Left kidney (tissue), 2 donors: Measurements from ENCODE around the gene TTLL5. TPM values are rescaled to one million over a fixed set of nuclear protein-coding genes. Genes with fewer than 3 reads are reported as not detected.

Experiments
- DNase-seq: peaks from one replicate; pipeline ENCODE4 v3.0.0-alpha.2; 2013
- polyA plus RNA-seq: library from polyadenylated mRNA; unstranded; fragments of 120-200 nt; gene quantifications from one replicate; pipeline ENCODE4 v1.2.1, GENCODE V29; 2013; ENCODE audit not compliant: insufficient read length

The TTLL5 gene
- polyA plus RNA-seq, 1 donor = 37.0 TPM

DNA sequence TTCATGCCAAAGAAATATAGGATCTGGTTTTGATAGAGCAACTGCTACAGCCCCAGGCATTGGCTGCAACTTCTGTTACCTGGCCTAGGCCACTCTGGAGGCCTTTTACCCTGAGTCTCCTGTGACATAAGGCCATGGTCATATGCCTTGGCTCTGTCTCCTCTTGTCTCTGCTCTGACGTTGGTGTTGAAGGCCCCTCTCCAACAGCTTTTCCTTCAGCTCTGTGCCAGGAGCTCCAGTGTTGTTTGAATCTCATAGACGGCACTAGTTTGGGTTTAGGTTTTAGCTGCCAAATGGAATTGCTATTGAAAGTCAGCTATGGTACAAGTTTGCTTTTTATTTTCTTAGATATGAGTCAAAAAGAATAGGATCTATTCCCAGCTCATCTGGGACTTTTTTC, 41.1 kb downstream of the TTLL5 start:
- no peak for DNase-seq

DNA sequence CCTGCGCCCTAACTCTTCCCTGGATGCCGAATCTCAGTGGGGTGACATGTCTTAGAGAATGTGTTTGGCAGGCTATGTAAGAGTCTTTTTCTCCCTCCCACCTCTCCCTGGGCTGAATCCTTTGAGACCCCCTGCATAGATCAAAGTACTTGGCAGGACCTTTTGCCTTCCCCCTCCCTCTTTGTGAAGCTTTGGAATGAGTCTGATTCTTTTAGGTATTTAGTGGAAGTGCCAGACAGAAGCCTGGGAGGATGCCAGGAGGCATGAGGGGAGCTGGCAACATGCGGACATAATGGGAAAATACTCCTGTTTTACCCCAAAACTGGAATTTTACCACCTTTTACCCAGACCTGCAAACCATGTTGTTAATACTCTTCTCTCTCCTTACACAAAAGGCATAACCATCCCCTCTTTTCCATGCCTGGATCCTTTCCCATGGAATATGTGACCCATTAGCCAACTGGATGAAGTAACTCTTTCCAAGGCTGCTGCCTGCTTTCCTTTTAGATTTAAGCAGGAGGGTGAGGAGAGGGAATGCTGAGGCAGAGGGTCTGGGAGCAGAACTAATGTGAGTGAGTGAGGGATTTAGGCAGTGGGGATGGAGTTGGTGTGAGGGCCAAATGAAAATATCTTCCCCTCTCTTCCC, 41.7 kb downstream of the TTLL5 start:
- no peak for DNase-seq

DNA sequence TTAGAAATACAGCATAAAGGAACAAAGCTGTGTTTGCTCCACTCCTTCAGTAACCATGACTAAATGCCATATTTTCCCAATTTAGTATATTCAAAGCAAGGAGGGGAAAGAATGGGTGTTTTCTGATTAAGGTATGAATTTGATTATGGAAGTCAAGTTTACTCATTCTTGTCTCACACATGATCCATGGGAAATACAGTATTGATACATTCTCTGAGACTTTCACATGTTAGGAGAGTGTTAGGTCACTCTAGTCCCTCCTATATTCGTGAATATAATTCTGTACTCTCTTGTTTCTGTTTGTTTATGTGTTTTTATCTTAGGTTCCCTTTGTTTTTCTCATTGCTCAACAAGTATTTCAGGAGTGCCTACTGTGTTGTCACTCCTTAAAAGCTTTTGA, 42.4 kb downstream of the TTLL5 start:
- no peak for DNase-seq

DNA sequence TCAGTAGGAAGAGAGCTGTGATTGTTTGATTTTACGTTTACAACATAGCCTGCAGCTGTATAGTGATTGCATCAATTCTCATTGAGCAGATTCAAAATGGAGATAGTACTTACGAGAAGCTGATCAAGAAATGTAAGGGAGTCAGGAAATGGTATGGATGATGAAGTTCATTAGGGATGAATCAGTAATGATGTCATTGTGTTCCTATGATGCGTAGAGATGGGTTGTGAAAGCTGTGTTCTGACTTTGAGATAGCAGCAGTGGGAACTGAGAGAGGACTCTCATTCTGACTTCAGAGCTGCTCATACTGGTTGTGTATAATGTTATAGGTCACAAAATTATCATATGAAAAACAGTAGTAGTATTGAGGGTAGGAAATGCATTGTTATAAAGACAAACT, 44.0 kb downstream of the TTLL5 start:
- DNase-seq = no peak

DNA sequence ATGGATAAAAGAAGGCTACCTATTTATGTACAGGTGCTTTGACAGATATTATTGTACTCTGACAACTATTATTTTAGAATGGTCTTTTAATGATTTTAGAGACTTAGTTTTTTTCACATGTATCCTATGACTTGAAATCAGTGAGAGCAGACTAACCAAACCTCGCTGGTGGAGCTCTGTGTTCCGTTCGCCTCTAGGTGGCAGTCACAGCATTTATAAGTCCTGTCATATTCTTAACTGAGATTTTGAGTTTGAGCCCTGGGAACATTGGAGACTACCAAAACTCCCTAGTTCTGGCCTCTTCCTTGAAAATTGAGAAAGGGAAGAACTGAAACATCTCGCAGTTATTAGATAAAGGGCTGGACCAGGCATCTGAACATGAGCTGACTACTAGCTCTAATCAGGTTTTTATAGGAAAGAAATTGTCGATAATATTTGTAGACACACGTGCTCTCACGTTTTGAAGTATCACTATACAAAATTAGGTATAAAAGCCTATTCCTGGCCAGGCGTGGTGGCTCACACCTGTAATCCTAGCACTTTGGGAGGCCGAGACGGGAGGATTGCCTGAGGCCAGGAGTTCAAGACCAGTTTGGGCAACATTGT, 48.3 kb downstream of the TTLL5 start:
- DNase-seq = peak; percentile 82

DNA sequence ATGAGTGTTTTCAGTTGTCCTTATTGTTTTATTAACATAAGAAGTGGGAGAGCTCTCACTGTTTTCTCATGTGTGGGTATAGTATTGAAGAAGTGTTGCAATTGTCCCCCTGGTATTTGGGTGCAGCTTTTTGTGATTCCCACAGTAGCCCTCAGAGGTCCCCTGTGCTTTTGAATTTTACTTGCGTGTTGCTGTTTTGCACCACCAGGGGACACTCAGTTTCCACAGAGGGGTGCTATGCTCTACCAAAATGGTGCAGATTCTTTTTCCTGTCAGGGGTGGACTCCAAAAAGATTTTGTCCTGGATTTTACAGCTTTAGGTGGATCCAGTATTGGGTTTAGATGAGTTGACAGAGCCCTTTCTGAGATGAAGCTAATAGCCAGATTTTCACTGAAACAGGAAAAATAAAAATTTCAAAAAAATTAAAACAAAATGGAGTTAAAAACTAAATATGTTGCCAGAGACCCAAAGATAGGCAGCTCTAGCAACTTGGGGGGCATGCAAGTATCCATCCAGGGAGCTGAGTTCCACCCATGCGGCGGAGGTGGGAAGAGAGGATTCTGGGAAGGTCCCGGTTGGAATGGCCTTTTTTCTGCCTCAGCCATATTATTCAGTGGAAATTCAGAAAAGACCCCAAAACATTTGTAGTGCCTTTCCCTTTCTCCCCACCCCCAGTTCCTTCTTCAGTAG, 50.2 kb downstream of the TTLL5 start:
- DNase-seq = no peak

DNA sequence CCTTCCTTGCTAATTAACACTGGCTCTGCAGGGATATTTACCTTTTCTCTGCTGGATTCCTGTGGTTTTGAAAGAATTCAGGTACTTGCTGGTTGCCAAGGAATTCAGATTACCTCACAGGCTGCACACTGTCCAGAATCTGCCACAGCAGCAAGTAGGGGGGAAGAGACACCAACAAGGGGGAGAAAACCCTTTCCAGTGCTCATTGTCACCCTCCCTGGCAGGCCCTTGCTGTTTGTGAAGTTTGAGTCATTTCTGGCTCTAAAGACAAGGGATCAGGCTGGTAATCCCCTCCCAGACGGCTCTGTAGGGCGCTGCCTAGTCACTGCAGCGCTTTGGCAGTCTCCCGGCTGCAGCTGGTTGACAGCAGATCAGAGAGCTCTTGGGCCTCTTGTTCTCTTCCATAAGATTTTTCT, 50.8 kb downstream of the TTLL5 start:
- DNase-seq = no peak

DNA sequence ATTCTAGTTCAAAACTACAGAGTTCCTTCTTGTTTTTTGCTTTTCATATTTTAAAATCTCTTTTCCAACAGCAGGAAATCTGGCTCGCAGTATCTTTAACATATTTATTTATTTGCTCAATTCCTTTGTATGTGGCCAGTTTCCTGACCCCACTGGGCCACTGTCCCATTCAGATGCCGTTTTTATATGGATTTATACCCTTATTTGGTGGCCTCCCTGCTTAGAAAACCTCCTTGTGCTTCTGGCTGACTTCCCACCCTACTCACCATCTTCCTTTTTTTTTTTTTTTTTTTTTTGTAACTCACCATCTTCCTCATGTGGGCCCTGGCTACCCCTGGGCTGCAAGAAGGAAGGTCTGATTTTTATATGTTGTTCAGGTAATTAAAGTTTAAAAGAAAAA, 53.9 kb downstream of the TTLL5 start:
- DNase-seq = no peak

DNA sequence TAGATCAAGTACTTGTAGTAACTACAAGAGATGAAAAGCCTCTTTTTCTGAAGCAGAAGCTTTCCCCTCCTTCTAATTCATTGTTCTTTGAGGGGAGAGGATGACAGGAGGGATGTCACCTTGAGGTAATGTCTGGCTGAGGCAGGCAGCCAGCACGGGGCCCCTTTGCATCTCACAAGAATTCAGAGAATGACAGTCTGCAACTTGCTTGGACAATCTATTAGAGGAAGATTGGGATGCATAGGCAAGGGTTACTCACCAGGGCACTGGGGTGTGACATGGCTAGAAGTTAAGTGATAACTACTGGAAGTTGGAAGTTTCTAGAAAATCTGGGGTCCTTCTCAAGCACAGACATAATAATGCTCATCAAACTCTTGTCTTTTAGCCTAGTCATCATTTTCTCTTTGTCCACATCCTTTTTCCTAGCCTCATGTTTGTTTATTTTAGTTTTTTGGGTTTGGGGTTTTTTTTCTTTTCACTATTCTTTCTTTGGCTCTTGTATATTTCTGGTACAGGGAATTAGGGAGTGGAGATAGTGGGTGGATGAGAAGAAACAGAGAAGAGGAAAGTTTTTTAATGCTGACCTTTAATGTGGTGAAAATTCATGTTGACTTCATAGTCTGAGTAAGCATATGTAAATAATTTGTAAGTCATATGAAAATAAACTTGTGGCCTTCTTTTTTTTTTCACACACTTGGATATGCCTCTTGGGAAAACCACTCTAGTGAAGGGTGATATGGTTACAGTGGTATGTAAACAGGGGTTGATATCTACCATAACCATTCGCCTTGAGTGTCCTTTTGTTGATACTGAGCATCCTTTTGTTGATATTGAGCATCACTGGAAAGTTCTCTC, 55.1 kb downstream of the TTLL5 start:
- no peak for DNase-seq

DNA sequence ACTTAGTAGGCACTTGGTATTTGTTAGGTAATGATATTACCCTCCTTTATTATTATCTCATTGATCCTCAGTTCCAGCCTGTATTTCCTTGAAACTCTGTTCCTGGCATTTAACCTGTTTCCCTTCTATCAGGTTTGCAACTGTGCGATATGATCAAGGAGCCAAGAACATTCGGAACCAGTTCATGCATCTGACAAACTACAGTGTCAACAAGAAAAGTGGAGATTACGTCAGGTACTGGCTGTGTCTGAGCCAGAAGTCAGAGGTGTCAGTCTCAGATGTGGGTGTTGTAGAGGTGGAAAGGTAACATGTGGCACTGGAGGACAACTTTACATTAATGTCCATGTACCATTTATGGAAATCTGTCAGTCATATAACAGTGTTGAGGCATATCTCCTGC, 56.7 kb downstream of the TTLL5 start:
- DNase-seq = no peak

DNA sequence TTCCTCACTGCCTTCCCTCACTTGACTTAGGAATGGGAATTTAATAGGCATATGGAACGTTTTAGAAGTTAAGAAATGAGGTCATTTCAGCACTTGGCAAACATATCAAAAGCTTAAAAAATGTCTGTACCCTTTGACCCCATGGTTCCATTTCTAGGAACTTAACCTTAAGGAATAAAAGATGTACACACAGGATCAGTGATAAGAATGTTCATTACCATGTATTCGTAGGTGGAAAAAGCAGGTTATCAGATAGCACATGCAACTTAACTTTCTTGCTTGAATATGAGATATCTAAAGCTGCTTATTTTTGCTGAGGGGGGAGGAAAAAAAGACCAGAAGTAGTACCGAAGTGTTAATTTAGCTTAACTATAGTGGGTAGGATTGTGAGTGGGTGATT, 57.2 kb downstream of the TTLL5 start:
- DNase-seq = no peak

DNA sequence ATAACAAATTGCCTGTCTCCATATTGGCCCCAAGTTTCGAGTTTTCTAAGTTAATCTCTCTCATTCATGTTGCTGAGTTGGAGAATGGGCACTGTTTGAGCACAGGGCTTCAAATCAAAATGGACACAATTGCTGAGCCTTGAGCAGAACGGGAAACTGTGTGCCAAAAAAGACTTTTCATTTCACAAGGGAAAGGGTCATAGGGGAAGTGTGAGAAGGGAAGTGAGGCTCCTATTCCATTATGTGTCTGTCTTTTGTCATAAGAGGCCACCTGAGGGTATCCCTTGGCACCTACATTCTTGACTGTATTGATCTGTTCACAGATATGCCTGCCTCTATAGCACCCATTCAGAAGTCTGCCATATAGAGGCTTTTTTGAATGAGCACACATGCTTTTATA, 59.1 kb downstream of the TTLL5 start:
- DNase-seq = no peak

DNA sequence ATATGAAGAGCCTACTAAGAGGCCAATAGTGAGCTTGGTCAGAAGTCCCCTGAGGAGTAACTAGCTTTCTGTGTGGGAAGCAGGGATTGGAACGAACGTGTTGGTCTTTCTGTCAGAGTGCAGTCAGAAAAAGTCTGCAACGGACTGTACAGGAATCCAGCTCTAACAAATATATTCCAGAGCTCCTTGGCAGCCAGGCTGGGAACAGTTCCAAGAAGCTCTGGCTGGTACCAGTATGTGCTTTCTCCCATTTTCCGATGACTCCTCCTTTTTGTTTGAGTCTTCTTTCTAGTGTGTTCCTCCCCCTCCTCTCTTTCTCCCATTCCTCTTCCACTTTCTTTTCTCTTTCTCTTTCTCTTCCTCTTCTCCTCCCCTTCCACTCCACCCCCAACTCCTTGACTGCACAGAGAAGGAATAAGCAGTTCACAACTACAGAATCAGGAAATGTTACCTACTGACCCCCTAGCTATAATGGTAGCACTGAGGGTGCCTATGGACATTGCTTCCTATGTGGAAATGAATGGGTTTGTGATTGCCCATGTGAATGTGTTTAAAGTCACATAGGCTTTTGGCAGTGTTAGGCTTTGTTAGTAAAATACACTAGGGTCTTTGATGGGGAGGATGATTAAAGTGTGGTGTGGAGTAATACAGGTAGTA, 59.9 kb downstream of the TTLL5 start:
- no peak for DNase-seq

DNA sequence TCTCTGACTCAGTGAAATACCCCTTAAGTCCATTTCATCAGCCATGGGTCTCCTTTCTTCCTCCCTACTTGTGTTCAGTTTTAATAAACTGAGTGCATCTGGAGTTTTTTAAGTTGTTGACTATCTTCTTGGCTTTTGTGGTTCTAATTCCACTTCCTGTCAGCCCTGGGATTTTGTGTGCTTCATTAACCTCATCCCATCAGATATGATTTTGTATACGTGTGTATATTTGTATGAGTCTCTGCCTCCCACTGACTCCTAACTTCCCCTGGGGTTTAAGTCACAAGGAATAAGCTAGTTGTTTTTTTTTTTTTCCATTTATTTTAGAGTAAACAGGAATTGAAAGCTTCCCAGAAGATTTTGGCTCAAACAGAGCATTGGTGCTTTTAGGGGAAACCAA, 62.7 kb downstream of the TTLL5 start:
- DNase-seq = no peak

DNA sequence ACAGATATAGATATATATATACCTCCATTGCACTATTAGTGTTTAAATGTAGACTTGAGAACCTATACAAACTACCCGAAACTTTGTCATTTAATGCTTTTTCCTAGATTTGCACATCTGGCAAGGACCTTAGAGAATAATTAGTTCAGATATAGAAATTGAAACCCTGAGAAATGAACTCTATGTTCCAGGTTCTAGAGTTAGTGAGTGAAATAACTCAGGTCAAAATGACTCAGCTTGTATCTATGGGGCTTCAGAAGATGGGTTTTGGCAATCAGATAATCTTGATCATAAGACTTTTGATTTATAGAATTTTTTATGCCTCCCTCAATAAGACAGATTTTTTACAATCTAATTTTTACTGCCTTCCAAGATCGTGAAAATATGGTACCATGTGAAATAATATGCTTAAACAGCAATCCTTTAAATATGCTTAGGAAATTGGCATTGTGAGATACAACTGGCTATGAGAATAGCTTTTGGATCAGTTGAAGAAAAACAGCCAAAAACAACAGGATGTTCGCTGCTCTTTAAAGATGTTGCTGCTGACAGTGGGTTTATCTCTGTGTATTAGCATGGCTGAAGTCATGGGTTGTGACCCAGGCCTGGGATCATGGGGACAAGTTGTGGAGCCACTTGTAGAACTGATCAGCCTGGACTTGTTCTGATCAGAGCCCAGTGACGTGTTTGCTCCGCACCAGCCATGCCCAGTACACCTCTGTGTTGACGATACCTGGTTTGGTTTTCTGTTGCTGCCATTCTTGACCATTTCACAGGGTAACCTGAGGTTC, 63.6 kb downstream of the TTLL5 start:
- no peak for DNase-seq

DNA sequence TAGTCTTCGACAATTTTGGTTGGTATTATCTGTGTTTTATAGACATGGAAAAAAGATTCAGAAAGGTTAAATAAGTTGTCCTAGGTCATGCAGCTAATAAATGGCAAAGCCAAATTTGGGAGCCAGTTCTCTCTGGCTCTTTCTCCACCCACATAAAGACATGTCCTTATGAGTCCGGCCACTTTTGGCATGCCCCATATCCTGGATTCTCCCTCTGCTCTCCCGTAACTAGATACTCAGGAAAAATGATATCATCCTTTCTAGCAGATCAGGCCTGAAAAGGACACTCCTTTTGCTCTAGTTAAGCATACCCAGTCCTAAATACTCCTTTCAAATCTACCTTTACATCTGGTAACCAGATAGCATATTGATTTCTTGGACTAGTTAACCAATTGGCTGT, 64.4 kb downstream of the TTLL5 start:
- DNase-seq = no peak

DNA sequence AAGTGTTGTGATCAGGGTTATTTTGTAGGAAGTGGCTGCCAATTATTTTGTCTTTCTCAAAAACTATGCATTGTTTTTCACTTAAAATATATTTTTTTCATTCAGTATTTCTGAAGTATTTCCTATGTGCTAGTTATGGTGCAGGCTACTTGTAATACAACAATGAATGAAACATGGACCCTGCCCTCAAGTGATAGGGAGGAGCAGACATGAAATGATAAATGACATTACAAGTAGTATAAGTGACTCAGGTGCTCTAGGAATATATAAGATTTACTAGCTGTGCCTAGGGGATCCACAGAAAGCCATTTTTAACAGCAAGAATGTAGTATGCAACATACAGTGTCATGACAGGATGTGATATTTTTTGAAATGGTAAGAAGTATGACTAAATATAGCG, 65.3 kb downstream of the TTLL5 start:
- DNase-seq = no peak

DNA sequence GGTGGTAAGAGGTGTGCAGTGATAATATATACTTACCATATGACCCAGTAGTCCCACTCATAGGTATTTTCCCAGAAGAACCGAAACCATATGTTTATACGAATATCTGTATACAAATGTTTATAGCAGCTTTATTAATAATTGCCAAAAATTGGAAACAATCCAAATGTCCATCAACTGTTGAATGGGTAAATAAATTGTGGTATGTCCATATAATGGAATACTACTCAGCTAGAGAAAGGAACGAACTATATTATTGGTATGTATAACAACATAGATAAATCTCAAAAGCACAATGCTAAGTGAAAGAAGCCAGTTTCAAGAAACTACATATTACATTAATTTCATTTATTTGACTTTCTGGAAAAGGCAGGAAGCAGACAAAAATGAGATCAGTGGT, 66.1 kb downstream of the TTLL5 start:
- no peak for DNase-seq

DNA sequence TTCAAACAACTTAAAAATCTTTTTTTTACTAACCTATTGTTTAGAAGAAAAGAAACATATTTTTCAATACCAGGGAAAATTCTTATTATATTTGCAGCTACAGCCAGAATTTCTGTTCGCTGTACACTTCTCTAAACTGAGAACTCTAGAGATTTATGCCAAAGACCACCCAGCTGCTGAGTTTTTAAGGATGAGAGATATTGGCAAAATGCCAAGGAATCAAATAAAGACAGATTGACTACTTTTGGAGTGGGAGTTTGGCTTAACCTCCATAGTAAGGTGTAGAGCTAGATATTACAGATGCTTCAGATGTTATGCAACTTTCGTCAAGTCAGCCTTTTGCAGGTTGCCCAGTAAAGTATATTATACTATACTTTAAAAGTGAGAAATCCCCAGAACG, 71.8 kb downstream of the TTLL5 start:
- no peak for DNase-seq

DNA sequence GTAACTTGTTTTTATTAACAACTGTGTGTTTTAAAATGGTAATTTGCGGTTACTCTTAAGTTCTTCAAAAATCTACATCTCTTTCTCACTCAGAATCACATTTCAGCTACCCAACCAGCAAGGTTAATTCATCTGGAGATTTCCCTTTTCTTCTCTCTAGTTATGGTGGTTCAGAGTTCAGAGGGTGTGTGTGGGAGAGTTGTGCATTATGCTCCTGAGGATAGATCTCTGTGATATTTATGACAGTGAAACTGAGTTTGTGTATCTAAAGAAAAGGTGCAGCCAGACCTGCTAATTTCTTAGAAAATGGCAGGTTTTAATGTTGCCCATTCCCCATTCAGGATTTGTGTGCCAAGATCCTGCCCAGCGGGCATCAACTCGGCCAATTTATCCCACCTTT, 73.8 kb downstream of the TTLL5 start:
- DNase-seq = no peak

DNA sequence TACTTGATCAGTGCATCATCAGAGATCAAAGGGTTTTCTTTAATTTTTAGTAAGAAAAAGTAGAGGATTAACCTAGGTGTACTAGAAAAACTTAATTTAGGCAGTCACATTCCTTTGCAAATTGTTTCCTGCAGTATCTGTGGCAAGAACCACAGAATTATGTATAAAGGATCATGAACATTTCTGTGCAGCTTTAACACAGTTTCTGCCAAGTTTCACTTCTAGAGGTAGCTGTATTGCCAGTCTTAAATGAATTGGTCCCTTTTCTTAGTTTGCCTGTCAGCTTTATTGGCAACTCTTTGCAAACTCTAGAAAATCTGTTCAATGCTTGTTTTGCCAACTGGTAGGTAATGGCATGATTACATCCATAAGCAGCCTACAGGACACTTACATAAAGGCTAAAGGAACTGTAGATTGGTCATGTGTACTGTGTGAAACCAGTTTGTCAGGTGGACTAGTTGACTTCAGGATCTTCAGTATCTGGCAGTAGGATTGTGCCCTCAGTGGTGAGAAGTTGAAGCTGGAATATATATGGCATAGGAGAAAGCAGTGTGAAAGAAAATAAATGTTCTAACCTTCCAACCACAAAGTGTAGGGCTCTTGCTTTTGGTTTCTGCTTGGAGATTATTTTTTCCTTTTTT, 75.9 kb downstream of the TTLL5 start:
- no peak for DNase-seq
